ENCODE data around the gene CNTNAP5.

GRCh38 chr2:124561486-124561885 lies 536.4 kb downstream of the CNTNAP5 start:
- TF ChIP-seq, protein P1, sequence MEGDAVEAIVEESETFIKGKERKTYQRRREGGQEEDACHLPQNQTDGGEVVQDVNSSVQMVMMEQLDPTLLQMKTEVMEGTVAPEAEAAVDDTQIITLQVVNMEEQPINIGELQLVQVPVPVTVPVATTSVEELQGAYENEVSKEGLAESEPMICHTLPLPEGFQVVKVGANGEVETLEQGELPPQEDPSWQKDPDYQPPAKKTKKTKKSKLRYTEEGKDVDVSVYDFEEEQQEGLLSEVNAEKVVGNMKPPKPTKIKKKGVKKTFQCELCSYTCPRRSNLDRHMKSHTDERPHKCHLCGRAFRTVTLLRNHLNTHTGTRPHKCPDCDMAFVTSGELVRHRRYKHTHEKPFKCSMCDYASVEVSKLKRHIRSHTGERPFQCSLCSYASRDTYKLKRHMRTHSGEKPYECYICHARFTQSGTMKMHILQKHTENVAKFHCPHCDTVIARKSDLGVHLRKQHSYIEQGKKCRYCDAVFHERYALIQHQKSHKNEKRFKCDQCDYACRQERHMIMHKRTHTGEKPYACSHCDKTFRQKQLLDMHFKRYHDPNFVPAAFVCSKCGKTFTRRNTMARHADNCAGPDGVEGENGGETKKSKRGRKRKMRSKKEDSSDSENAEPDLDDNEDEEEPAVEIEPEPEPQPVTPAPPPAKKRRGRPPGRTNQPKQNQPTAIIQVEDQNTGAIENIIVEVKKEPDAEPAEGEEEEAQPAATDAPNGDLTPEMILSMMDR (IDR thresholded peaks at IDR 0.05): no peak
- no peak for TF ChIP-seq EZH2 (IDR thresholded peaks at IDR 0.05)
- no peak for TF ChIP-seq EZH2phosphoT487 (IDR thresholded peaks at IDR 0.05)
